Frontal cortex (tissue), 4 donors: ENCODE results near the gene CSTB. TPM values are rescaled to one million over a fixed set of nuclear protein-coding genes. Genes with fewer than 3 reads are reported as not detected.

Experiments
- DNase-seq, 2 donors: peaks; one replicate each; pipeline ENCODE4 v3.0.0; 2012; ENCODE audit warnings: low spot score in 2 of 2
- FAIRE-seq: peaks from 2 replicates; lab custom pipeline; 2012; peaks lifted over from hg19 to GRCh38; lab: Jason Lieb, UNC
- total RNA-seq: library from RNA; depleted of rRNA; stranded (reverse); fragments of >200 nt; gene quantifications from one replicate; pipeline ENCODE4 v1.2.3, GENCODE V29; 2014
- donor health status: control.
- donor health status: control.
- donor health status: control.

Gene CSTB
- total RNA-seq, 1 donor from 2014 or later: 6.5 TPM

- no peak for DNase-seq
- no peak for FAIRE-seq
Measured at GRCh38 chr21:43770066-43770655, 5.9 kb downstream of the CSTB start.

- FAIRE-seq: no peak
- DNase-seq: no peak
Measured at GRCh38 chr21:43769325-43769958, 6.7 kb downstream of the CSTB start.

- FAIRE-seq (no peak), DNase-seq (no peak)
Measured at GRCh38 chr21:43768868-43769167, 7.3 kb downstream of the CSTB start.

- FAIRE-seq: no peak
- DNase-seq: no peak
Measured at GRCh38 chr21:43767984-43768867, 7.9 kb downstream of the CSTB start.

GRCh38 chr21:43767498-43767983, 8.6 kb downstream of the CSTB start:
- DNase-seq (no peak), FAIRE-seq (no peak)

- no peak for DNase-seq
Measured at GRCh38 chr21:43766734-43767497, 9.2 kb downstream of the CSTB start.

GRCh38 chr21:43764576-43765495, 11.3 kb downstream of the CSTB start:
- FAIRE-seq: no peak
- no peak for DNase-seq

More at GRCh38 chr21:43766734-43767497, 9.2 kb downstream of the CSTB start:
- no peak for FAIRE-seq

GRCh38 chr21:43763901-43764523, 12.1 kb downstream of the CSTB start:
- DNase-seq: no peak
- no peak for FAIRE-seq

- no peak for DNase-seq
- FAIRE-seq: no peak
Measured at GRCh38 chr21:43762303-43763128, 13.6 kb downstream of the CSTB start.

GRCh38 chr21:43761886-43762285, 14.2 kb downstream of the CSTB start:
- DNase-seq: no peak
- no peak for FAIRE-seq

- no peak for FAIRE-seq
- no peak for DNase-seq
Measured at GRCh38 chr21:43760391-43760958, 15.6 kb downstream of the CSTB start.

- DNase-seq (no peak), FAIRE-seq (no peak)
Measured at GRCh38 chr21:43759651-43760050, 16.5 kb downstream of the CSTB start.

GRCh38 chr21:43758811-43759210, 17.3 kb downstream of the CSTB start:
- no peak for FAIRE-seq
- no peak for DNase-seq

- no peak for DNase-seq
- FAIRE-seq: no peak
Measured at GRCh38 chr21:43758111-43758641, 17.9 kb downstream of the CSTB start.

GRCh38 chr21:43757601-43758000, 18.5 kb downstream of the CSTB start:
- DNase-seq (no peak), FAIRE-seq (no peak)

GRCh38 chr21:43755820-43756594, 20.1 kb downstream of the CSTB start:
- no peak for FAIRE-seq
- no peak for DNase-seq
